Right ventricle myocardium superior (tissue), 1 donor: ENCODE data around the gene IFFO2. TPM values are rescaled to one million over a fixed set of nuclear protein-coding genes. Genes with fewer than 3 reads are reported as not detected.
A peak's percentile ranks its signal among the peaks of the same experiment; 100 is the strongest.

Experiments used
- ATAC-seq: fragments of 200-7000 bp; cut with Tn5 transposase; one replicate; pipeline ENCODE4 v1.9.1; 2020; ENCODE audit warnings: mild to moderate bottlenecking; ENCODE audit not compliant: poor library complexity
- DNase-seq: peaks from one replicate; pipeline ENCODE4 v3.0.0-alpha.2; 2020
- intact Hi-C: fragments of 100-400 bp; cut with DNase I; formaldehyde crosslinking; loops from one replicate; pipeline ENCODE4 v1.11.2; 2022
- total RNA-seq: library from RNA; stranded (reverse); fragmentation: NEBNext Ultra II Directional; extraction: Animal tissue kit (Norgen Biotek cat#: 25700); gene quantifications from one replicate; pipeline ENCODE4 v1.2.1, GENCODE V29; 2021
- donor health status: DM: no; HTN: yes; CAD: no; lungs with severe emphysema.

IFFO2 gene
- total RNA-seq, 1 donor from 2014 or later = 4.4 TPM

GRCh38 chr1:18886003-18886335, 70.5 kb downstream of the IFFO2 start:
- intact Hi-C loops = no loop called here
- DNase-seq = no peak
- no peak for ATAC-seq

- DNase-seq = no peak
- intact Hi-C loops = no loop called here
- ATAC-seq = no peak
Measured at GRCh38 chr1:18885311-18886002, 71.0 kb downstream of the IFFO2 start.

- no peak for DNase-seq
- intact Hi-C loops = no loop called here
Measured at GRCh38 chr1:18884727-18885126, 71.7 kb downstream of the IFFO2 start.

GRCh38 chr1:18884419-18884717, 72.1 kb downstream of the IFFO2 start:
- no peak for DNase-seq
- intact Hi-C loops = no loop called here
- no peak for ATAC-seq

More at GRCh38 chr1:18884727-18885126, 71.7 kb downstream of the IFFO2 start:
- no peak for ATAC-seq

GRCh38 chr1:18883636-18884418, 72.6 kb downstream of the IFFO2 start:
- peak; percentile 87 for ATAC-seq
- peak; percentile 86 for DNase-seq
- intact Hi-C loops = no loop called here

DNA sequence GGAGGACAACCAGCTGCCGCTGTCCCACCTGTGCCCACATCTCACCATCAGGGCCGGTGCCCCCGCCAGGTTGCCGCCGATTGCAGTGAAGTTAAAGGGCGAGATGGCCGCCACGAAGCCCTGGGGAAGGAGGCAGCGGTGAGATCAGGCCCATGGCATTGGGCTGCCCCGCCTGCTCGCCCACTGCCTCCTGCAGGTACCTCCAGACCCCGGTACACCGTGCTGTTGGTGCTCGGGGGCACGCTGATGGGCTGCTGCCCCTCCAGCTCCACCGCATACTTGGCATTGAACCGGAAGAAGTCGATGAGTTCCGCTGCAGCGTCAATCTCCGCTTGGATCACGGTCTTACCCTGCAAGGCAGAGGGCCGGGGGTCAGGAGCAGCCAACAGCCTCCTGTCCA, 73.4 kb downstream of the IFFO2 start:
- no peak for ATAC-seq
- intact Hi-C loops = no loop called here
- no peak for DNase-seq

GRCh38 chr1:18882486-18882885, 74.0 kb downstream of the IFFO2 start:
- DNase-seq (no peak), ATAC-seq (no peak)
- intact Hi-C loops = no loop called here

- intact Hi-C loops = no loop called here
- no peak for ATAC-seq
- no peak for DNase-seq
Measured at GRCh38 chr1:18881642-18882431, 74.6 kb downstream of the IFFO2 start.

DNA sequence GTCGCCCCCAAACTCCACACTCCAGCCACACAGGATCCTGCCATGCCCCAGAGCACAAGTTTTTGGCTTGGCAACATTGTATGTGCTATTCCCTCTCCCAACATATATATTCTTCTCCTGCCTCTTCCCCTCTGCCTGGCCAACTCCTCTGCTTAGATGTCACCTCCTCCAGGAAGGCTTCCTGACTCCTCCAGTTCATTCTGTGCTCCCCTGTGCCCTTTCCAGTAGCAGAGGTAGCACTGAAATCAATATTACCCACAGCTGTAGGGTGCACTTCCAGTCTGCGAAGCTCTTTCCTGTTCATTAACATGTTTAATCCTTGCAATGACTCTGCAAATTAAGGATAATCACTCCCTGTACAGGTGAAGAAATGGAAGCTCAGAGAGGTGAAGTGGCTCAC, 75.3 kb downstream of the IFFO2 start:
- intact Hi-C loops = no loop called here
- DNase-seq (no peak), ATAC-seq (no peak)

DNA sequence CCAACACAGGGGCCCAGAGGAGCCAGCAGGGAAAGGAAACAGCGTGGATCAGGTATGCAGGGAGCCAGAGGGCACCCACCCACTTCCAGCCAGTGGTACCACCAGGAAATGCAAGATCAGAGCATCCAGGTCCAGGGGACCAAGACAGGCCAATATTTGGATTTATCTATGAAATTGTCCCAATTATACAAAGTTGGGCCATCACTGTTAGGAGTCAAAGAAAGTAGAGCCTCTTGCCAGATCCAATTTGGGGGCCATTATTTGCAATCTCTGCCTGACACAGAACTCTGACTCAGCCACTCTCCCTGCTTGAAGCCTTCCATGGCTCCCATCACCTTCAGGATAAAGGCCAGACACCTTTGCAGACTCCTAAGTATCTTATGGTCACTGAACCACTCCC, 75.9 kb downstream of the IFFO2 start:
- DNase-seq (no peak), ATAC-seq (no peak)
- intact Hi-C loops = no loop called here

DNA sequence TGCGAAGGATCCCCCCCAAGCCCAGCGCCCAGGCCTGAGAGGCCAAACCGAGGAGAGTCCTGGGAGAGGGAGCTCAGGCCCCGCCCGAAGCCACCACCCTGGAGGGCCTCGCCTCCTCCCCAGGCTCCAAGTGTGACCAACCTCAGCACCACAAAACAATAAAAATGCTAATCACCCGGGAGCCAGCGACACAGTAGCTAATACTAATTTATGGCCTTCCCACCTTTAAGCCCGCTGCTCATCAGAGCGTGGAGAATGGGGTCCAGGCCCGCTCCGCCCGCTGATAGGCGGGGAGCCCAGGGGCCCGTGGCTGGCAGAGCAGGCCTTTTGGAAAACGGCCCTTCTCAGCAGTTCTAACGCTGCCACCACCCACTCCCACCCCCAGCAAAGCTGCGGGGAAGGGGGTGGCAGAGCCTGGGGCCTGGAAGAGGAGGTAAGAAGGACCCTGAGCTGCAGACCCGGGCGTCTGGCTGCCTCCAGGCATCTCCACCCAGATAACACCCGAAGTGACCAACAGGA, 76.6 kb downstream of the IFFO2 start:
- DNase-seq = no peak
- intact Hi-C loops = no loop called here
- ATAC-seq = no peak

DNA sequence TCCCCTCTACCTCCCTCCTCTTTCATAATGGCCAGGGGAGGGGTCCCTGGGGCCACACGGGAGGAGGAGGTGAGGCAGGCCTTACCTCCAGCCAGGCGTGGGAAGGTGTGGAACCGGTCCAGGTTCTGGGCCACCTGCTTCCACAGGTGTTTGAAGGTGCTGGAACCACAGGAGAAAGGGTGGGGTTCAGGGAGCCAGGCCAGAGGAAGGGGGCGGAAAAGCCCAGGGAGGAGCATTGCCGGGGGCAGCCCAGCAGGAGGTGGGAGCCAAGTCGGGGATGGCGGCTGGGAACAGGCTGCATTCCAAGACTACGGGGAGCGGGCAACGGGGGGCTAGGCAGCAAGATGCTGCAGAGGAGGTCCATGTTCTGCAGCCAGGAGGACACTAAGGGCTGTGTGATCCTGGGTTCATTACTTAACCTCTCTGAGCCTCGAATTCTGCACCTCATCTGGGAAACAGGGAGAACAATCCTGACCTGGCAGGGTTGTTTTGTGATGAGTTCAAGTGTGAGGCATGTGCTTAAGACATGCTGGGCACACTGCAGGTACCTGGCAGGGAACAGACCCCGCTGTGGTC, 77.2 kb downstream of the IFFO2 start:
- ATAC-seq (no peak), DNase-seq (no peak)
- intact Hi-C loops = no loop called here

- ATAC-seq (no peak), DNase-seq (no peak)
- intact Hi-C loops = no loop called here
Measured at GRCh38 chr1:18878538-18879214, 77.8 kb downstream of the IFFO2 start.

- no peak for DNase-seq
- no peak for ATAC-seq
- intact Hi-C loops = no loop called here
Measured at GRCh38 chr1:18877282-18877681, 79.2 kb downstream of the IFFO2 start.

- no peak for ATAC-seq
- intact Hi-C loops = no loop called here
Measured at GRCh38 chr1:18876210-18876609, 80.3 kb downstream of the IFFO2 start.

DNA sequence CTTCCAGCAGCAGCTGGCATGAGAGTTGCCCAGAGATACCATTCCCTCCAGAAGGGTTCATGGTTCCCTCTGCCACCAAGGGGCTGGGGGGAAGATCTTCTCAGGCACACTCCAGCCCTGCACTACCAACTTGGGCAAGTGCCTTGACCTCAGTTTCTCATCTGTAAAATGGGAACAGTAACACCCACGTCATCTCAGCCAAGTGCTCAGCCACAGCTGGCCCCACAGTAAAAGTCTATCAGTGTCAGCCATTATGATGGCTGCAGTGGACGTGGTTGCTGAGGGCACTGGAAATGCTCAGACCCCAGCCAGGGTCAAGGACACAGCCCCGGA, 80.7 kb downstream of the IFFO2 start:
- ATAC-seq (no peak), DNase-seq (no peak)
- intact Hi-C loops = no loop called here

More at GRCh38 chr1:18876210-18876609, 80.3 kb downstream of the IFFO2 start:
- DNase-seq = no peak

GRCh38 chr1:18875107-18875795, 81.2 kb downstream of the IFFO2 start:
- intact Hi-C loops = no loop called here
- DNase-seq = peak; percentile 87
- peak; percentile 80 for ATAC-seq

GRCh38 chr1:18874600-18874999, 81.9 kb downstream of the IFFO2 start:
- intact Hi-C loops = no loop called here
- ATAC-seq (peak; percentile 25), DNase-seq (peak; percentile 60)
